VCaP (cell line): ENCODE results near the gene ARL16.

Source experiments
- H3K27ac ChIP-seq: fragments of 450-650 bp; 2 replicates; pipeline ENCODE4 v1.5.1; 2017
- CTCF ChIP-seq: fragments of 450-650 bp; conservative IDR thresholded peaks from 2 replicates; pipeline ENCODE4 v1.5.1; 2017; ENCODE audit warnings: mild to moderate bottlenecking, moderate library complexity

Gene ARL16

DNA sequence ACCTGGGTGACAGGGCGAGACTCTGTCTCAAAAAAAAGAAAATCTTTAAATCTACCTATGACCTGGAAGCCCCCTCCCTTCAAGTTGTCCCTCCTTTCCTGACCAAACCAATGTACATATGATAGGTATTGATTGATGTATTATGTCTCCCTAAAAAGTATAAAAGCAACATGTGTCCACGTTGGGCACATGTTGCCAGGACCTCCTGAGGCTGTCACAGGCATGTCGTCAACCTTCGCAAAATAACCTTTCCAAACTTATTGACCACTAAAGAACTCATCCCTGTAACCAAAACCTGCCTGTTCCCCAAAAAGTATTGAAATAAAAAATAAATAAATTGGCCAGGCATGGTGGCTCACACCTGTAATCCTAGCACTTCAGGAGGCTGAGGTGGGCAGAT lies 21.6 kb downstream of the ARL16 start:
- no peak overlapping the region for H3K27ac ChIP-seq
- TF ChIP-seq CTCF, result no peak

- no peak for TF ChIP-seq CTCF
- peak overlapping the region; percentile 69 for H3K27ac ChIP-seq
Measured at GRCh38 chr17:81660441-81660840, 23.2 kb downstream of the ARL16 start.

DNA sequence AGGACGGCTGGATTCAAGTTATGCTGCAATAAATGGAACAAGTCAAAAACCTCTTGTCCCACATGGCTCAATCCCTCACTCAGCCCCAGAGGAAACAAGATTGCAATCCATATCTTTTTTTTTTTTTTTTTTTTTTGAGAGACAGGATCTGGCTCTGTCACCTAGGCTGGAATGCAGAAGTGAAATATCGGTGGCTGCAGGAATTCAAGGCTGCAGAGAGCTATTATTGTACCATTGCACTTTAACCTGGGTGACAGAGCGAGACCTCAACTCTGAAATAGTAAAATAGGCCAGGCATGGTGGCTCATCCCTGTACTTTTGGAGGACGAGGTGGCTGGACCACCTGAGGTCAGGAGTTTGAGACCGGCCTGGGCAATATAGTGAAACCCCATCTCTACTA lies 24.6 kb downstream of the ARL16 start:
- peak overlapping the region; percentile 69 for H3K27ac ChIP-seq
- TF ChIP-seq CTCF, result no peak

DNA sequence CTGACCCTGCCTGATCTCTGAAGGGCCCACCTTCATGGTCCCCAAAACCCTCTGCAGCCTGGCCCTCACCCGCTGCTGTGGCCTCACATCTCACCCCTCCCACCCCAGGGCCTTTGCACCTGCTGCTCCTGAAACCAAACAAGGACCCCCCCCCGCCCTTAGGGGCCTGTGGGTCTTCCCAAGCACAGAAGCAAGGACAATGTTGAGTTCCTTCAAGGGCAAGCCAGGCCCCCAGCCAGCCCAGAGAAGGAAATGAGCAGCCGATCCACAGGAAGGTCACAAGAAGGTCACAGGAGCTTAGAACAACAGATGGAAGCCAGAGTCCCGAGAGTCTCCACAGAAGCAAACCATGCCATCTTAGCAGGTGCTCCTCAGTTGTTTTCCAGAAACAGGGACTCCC lies 26.8 kb downstream of the ARL16 start:
- H3K27ac ChIP-seq, result no peak overlapping the region
- no peak for TF ChIP-seq CTCF

- no peak for TF ChIP-seq CTCF
- H3K27ac ChIP-seq, result no peak within 1 kb of the TSS
Measured at GRCh38 chr17:81656118-81656743, 27.4 kb downstream of the ARL16 start, which contains the start of gene PDE6G. Gene PDE6G (minus strand): TSS chr17:81656542. CDS start chr17:81653305, 3,237 bp downstream.

- no peak overlapping the region for H3K27ac ChIP-seq
- TF ChIP-seq CTCF, result no peak
Measured at GRCh38 chr17:81655378-81656117, 28.0 kb downstream of the ARL16 start.

DNA sequence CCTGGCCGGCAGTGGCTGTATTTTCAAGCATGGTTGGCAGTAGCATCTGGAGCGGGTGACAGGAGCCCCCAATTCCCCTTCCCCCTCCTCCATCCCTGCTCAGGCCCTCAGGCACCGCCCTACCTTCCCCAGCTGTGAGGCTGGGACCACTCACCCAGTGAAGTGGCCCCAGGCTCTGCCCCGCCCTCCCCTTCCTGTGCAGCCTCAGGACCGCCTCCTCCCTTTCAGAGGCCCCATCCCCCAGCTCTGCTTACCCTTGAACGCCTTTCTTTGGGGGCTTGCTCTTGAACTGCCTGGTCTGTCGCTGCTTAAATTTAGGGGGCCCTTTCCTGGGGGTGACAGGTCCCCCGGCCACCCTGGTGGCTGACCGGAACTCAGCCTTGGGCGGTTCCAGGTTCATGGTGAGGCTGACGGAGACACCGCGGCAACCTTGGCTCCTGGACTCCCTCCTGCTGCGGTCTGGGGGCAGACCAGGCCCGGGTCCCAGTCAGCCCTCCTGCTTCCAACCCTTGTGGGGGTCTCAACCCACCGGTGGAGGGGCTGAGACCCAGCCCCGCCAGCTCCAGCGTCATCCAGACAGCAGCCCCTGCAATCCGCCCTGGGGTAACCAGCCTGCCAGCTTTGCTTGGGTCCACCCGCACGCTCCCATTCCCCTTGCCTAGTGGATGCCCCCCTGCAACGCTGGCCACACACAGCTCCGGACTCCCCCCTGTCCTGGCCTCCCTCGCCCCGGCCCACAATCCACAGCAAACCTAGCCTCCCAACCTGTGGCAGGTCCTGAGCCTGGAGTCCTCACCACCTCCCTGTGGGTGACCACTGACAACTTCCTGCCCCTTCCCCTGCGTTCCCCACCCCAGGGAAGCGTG lies 30.5 kb downstream of the ARL16 start:
- no peak overlapping the region for H3K27ac ChIP-seq
- no peak for TF ChIP-seq CTCF
